Amygdala (tissue), 56 donors: Measurements from ENCODE around the gene METTL26.

ENCODE experiments used
- DNase-seq, 56 donors: peaks; one replicate each; lab custom pipeline; 2025; lab: John Stamatoyannopoulos, UW

METTL26 gene

GRCh38 chr16:641326-642188, 5.5 kb upstream of the METTL26 start, which contains the start of gene MCRIP2:
TSS of gene MCRIP2 (plus strand) at chr16:641828. CDS start at chr16:641992, 164 bp downstream.
- peak in 53 of 56 donors; percentile 17 to 82 (median 61) for DNase-seq

GRCh38 chr16:640614-641013, 4.5 kb upstream of the METTL26 start:
- no peak for DNase-seq

- DNase-seq = no peak
Observed at GRCh38 chr16:638836-639235, 2.7 kb upstream of the METTL26 start.

GRCh38 chr16:638034-638543, 2.0 kb upstream of the METTL26 start:
- DNase-seq = no peak

- peak in 47 of 56 donors; percentile 41 to 100 (median 95) for DNase-seq
Observed at GRCh38 chr16:637081-638018, 1.2 kb upstream of the METTL26 start.

GRCh38 chr16:635573-636205, 416 bp downstream of the METTL26 start:
- DNase-seq = peak in 2 of 56 donors; percentile 26 to 72

GRCh38 chr16:634996-635395, 1.1 kb downstream of the METTL26 start:
- DNase-seq = peak in 1 of 56 donors; percentile 53

- DNase-seq = no peak
Observed at GRCh38 chr16:634051-634670, 1.9 kb downstream of the METTL26 start.

- no peak for DNase-seq
Observed at GRCh38 chr16:633336-634050, 2.6 kb downstream of the METTL26 start.

- no peak for DNase-seq
Observed at GRCh38 chr16:632486-633335, 3.4 kb downstream of the METTL26 start.

GRCh38 chr16:631808-632358, 4.2 kb downstream of the METTL26 start:
- no peak for DNase-seq

GRCh38 chr16:630815-631405, 5.2 kb downstream of the METTL26 start, which contains the start of gene WFIKKN1:
TSS of gene WFIKKN1 (plus strand) at chr16:630985. CDS start at chr16:631254, 269 bp downstream.
- DNase-seq = peak in 2 of 56 donors; percentile 32 to 44

GRCh38 chr16:630249-630814, 5.8 kb downstream of the METTL26 start:
- DNase-seq = no peak

GRCh38 chr16:629833-630248, 6.3 kb downstream of the METTL26 start:
- no peak for DNase-seq

- no peak for DNase-seq
Observed at GRCh38 chr16:629185-629832, 6.8 kb downstream of the METTL26 start.

GRCh38 chr16:628321-629061, 7.6 kb downstream of the METTL26 start:
- no peak for DNase-seq
